Psoas muscle (tissue), 8 donors: ENCODE measurements around the gene GRIP2. TPM values are rescaled to one million over a fixed set of nuclear protein-coding genes. Genes with fewer than 3 reads are reported as not detected.

Experiments
- ATAC-seq, 4 donors: fragments of 200-7000 bp; cut with Tn5 transposase; one replicate each; pipeline ENCODE4 v1.9.1; 2020; ENCODE audit warnings: moderate library complexity in 3 of 4, mild to moderate bottlenecking in 2 of 4
- DNase-seq, 2 donors: peaks; one replicate each; pipeline ENCODE4 v3.0.0-alpha.2; 2020
- H3K27ac ChIP-seq: fragments of 200-600 bp; one replicate; pipeline ENCODE4 v1.8.0; 2022
- H3K27me3 ChIP-seq, 3 donors: fragments of 200-600 bp in 1 of 3; one replicate each; pipeline versions ENCODE4 v1.6.1 to v1.8.0; 2013 to 2022; ENCODE audit warnings: low read length in 2 of 3, mild to moderate bottlenecking in 2 of 3, moderate library complexity in 1 of 3; ENCODE audit not compliant: insufficient read depth in 3 of 3
- H3K36me3 ChIP-seq, 2 donors: fragments of 200-600 bp in 1 of 2; one replicate each; pipeline versions ENCODE4 v1.6.1 to v1.8.0; 2013 to 2022; ENCODE audit warnings: low read depth in 1 of 2, mild to moderate bottlenecking in 1 of 2, moderate library complexity in 1 of 2; ENCODE audit not compliant: insufficient read depth in 1 of 2
- H3K4me1 ChIP-seq: fragments of 200-600 bp; one replicate; pipeline ENCODE4 v1.8.0; 2022
- H3K4me3 ChIP-seq: fragments of 200-600 bp; one replicate; pipeline ENCODE4 v1.8.0; 2022; ENCODE audit warnings: mild to moderate bottlenecking
- H3K9me3 ChIP-seq: fragments of 200-600 bp; one replicate; pipeline ENCODE4 v1.8.0; 2022
- CTCF ChIP-seq: fragments of 200-600 bp; IDR thresholded peaks from one replicate; pipeline ENCODE4 v1.8.0; 2022; ENCODE audit warnings: antibody characterized with exemption
- whole genome bisulfite sequencing, 3 donors: extraction: QIAGEN DNeasy Blood & Tissue Kit; methylation state at CpG; one replicate each; pipeline versions ENCODE4 v1.1.6 to v1.1.7; 2013; 5-methylcytosine and 5-hydroxymethylcytosine counted together
- intact Hi-C, 2 donors: fragments of 100-400 bp; cut with DNase I; formaldehyde crosslinking; loops; one replicate each; pipeline versions ENCODE4 v1.11.0 to v1.14.2; 2022
- polyA plus RNA-seq, 3 donors: library from polyadenylated mRNA; stranded (reverse); fragments of 200-250 nt; gene quantifications; one replicate each; pipeline ENCODE4 v1.2.3, GENCODE V29; 2013
- total RNA-seq, 4 donors: library from RNA; stranded (reverse); fragmentation: NEBNext Ultra II Directional in 2 of 4; extraction: Animal tissue kit (Norgen Biotek cat#: 25700) in 2 of 4; gene quantifications; one replicate each; pipeline versions ENCODE4 v1.2.1 to v1.2.4, GENCODE V29; 2021 to 2023
- donor health status: healthy with polysubstance abuse.
- donor health status: DM: no; HTN: no; CAD: no; lungs with moderate emphysema.
- donor health status: Bipolar disorder and iron deficiency.
- donor health status: healthy.
- donor health status: DM: yes; HTN: yes; CAD: no.
- donor health status: DM: no; HTN: no; CAD: no.
- donor health status: DM: no; HTN: no; CAD: no.
- donor health status: DM: yes; HTN: yes; CAD: no.

Gene GRIP2
- total and polyA plus RNA-seq, 7 donors: 2.2 to 37.4 (median 24.9) TPM

GRCh38 chr3:14487821-14488220 is 52.3 kb downstream of the GRIP2 start:
- Histone ChIP-seq H3K36me3 (peaks cover 2 to 78% of the 10 kb centered on the region in 2 donors), H3K27me3 (no peaks in the 10 kb centered on the region), H3K27ac (no peak overlapping the region), H3K4me3 (no peak overlapping the region), H3K4me1 (no peaks in the 10 kb centered on the region), H3K9me3 (no peaks in the 10 kb centered on the region)
- ATAC-seq (no peak), DNase-seq (no peak)
- TF ChIP-seq CTCF: no peak
- intact Hi-C loops: no loop called here
- WGBS, 3 donors: 79 to 83% (median 80%) methylated on average over 7 of the region's 7 CpGs

DNA sequence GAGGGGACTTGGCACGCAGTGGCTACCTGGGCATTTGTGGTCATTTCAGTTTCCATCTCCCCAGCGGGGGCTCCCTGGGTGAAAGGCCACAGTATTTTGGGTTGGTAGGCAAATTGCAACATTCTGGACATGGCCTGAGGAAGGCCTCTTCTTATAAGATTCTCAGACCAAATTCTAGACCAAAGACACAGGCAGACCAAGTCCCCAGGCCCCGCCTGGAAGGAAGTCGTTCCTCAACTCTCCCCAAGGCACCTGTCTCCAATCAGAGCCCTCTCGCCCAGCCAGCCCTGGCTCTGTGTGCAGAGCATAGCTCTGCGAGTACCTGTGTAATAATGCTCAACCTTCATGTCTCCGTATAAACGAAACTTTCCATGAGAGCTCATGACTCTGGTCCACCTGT is 53.1 kb downstream of the GRIP2 start:
- Histone ChIP-seq H3K36me3 (peaks cover 2 to 78% of the 10 kb centered on the region in 2 donors), H3K9me3 (no peaks in the 10 kb centered on the region), H3K27me3 (no peaks in the 10 kb centered on the region), H3K27ac (no peak overlapping the region), H3K4me3 (no peak overlapping the region), H3K4me1 (peaks cover 2% of the 10 kb centered on the region)
- no peak for TF ChIP-seq CTCF
- WGBS, 3 donors: 89 to 91% (median 89%) methylated on average over 8 of the region's 8 CpGs
- DNase-seq (no peak), ATAC-seq (no peak)
- intact Hi-C loops: no loop called here

DNA sequence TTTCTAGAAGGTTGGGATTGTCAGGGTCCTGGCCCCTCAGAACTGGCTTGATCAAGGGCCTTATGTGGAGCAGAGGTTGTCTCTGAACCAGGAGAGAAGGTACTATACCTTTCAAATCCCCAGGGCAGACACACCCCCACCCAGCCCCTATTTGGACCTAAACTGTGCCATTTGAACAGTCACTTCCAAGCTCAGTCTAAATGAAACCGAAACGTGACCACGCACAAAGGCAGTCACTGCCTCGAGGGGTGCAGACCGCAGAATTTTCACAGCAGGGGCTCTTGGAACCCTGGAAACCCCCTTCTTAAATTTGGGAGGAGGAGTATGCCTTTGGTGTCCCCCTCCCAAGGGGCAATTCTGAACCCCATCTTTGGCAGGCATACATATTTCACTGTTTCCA is 53.7 kb downstream of the GRIP2 start:
- Histone ChIP-seq H3K27me3 (no peaks in the 10 kb centered on the region), H3K4me3 (no peak overlapping the region), H3K36me3 (peaks cover 2 to 78% of the 10 kb centered on the region in 2 donors), H3K4me1 (peaks cover 5% of the 10 kb centered on the region), H3K9me3 (no peaks in the 10 kb centered on the region), H3K27ac (no peak overlapping the region)
- intact Hi-C loops: no loop called here
- no peak for TF ChIP-seq CTCF
- WGBS, 3 donors: 86 to 92% (median 91%) methylated on average over 5 of the region's 5 CpGs
- no peak for ATAC-seq
- no peak for DNase-seq

DNA sequence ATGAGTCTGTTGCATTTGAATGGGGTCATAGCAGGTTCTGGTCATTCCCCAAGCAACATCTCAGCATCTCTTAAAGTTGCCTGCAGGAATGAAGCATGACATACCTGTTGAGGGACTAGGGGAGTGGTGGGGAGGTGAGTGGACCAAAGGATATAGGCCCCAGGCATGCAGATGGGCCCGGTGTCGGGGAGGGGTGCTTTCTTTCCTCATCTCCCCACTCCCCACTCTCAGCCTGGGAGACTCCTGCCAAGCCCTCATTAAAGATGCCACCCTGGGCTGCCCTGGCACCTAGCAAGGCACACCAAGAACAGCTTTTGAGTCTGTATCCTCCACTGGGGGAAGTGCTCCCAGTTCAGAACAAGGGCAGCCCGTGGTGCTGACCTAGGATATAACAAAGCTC is 54.2 kb downstream of the GRIP2 start:
- peak in 1 of 2 donors; percentile 24 for DNase-seq
- no peak for ATAC-seq
- Histone ChIP-seq H3K27ac (no peak overlapping the region), H3K4me1 (peaks cover 5% of the 10 kb centered on the region), H3K27me3 (no peaks in the 10 kb centered on the region), H3K9me3 (no peaks in the 10 kb centered on the region), H3K36me3 (peaks cover 2 to 78% of the 10 kb centered on the region in 2 donors), H3K4me3 (no peak overlapping the region)
- no peak for TF ChIP-seq CTCF
- 84 to 88% (median 86%) methylated on average over 3 of the region's 3 CpGs for WGBS, 3 donors
- intact Hi-C loops: no loop called here

DNA sequence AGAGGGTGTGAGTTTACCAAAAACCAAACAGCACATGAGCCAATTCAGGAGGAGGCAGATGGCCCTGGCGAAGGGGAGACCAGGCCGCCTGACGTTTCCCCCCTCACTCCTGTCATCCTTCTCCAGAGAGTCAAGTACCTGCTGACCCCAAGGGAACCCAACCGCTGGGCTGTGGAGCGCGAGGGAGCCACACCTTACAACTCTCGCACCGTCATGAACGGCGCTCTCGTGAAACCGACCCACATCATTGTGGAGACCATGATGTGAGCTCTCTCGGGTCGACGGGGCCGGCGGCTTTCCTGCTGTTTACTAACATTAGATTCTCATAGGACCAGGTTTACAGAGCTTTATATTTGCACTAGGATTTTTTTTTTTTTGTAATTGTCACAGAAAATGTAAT is 55.4 kb downstream of the GRIP2 start:
- peak in 1 of 2 donors; percentile 18 for DNase-seq
- H3K4me3 ChIP-seq: no peak overlapping the region
- 85 to 86% (median 85%) methylated on average over 17 of the region's 17 CpGs for WGBS, 3 donors
- H3K4me1 ChIP-seq: peaks cover 5% of the 10 kb centered on the region
- intact Hi-C loops: no loop called here
- no peak for TF ChIP-seq CTCF
- peaks cover 2 to 83% of the 10 kb centered on the region in 2 donors for H3K36me3 ChIP-seq
- ATAC-seq: no peak
- H3K9me3 ChIP-seq: no peaks in the 10 kb centered on the region
- no peaks in the 10 kb centered on the region for H3K27me3 ChIP-seq
- H3K27ac ChIP-seq: no peak overlapping the region
